HG03457 (cell line): Measurements from ENCODE around the gene PTPRJ.
"Not testable (repeated sequence)": the region's sequence is repeated elsewhere in the genome, so short reads cannot be mapped to it uniquely, and the experiment has no call there.

Experiments
- ATAC-seq: cut with Tn5 transposase; IDR thresholded peaks from one replicate; pipeline ENCODE4 v1.9.1; 2021; ENCODE audit warnings: moderate number of reproducible peaks; ENCODE audit not compliant: unreplicated experiment

PTPRJ gene

DNA sequence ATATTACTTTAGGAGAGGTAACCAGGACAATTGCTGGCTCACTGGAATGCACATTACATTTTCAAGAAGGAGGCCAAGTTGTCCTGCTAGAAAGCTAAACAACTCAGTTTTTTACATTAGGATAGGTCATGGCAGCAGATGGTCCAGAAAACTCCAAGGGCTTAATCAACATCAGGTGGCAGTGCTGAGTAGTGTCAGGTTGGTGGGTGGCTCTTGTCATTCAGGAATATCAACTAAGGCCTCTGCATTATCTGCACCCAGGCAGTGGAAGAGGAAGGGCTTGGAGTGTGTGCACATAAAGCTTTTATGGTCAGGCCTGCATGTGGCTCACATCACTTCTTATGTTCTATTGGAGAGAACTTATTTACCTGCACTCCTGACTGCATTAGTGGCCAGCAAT is 204.1 kb downstream of the PTPRJ start:
- ATAC-seq = no peak

DNA sequence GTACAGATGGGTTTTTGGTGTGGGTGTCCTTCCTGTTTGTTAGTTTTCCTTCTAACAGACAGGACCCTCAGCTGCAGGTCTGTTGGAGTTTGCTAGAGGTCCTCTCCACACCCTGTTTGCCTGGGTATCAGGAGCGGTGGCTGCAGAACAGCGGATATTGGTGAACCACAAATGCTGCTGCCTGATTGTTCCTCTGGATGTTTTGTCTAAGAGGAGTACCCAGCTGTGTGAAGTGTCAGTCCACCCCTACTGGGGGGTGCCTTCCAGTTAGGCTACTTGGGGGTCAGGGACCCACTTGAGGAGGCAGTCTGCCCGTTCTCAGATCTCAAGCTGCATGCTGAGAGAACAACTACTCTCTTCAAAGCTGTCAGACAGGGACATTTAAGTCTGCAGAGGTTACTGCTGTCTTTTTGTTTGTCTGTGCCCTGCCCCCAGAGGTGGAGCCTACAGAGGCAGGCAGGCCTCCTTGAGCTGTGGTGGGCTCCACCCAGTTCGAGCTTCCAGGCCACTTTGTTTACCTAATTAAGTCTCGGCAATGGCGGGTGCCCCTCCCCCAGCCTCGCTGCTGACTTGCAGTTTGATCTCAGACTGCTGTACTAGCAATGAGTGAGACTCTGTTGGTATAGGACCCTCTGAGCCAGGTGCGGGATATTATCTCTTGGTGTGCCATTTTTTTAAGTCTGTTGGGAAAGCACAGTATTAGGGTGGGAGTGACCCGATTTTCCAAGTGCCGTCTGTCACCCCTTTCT is 210.7 kb downstream of the PTPRJ start:
- not testable (repeated sequence) for ATAC-seq

DNA sequence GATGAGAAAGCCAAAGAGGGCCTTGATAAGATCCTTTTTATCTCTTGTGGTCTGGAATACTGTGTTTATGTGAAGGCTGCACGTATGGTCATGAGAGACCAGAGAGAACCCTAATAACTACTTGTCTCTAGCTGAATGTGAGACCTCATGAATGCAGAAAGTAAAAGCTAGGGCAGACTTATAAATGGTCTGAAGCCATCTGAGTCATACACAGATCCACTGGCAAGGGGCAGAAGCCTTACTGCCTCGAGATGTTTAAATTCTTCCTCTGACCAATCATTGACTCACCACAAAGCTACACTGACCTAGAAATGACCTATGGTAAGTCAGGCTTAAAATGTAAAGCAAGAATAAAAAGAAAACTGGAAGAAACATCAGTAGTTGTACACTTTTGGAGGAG is 213.5 kb downstream of the PTPRJ start:
- no peak for ATAC-seq

DNA sequence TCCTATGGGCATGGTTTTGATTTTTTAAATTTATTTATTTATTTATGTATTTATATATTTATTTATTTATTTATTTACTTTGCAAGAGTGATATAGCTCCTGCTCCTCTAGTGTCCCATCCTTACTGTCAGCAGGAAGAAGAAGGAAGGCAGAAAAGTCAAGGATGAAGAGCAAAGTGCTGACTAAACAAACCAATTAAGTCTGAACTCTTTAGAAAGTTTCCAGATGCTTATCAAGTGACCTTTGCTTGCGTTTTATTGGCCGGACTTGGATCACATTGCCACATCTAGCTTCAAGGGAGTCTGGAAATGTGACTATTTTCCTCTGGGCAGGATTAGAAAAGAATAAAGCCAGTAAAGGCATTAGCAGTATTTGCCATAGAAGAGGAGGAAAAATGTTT is 227.5 kb downstream of the PTPRJ start:
- ATAC-seq = no peak

DNA sequence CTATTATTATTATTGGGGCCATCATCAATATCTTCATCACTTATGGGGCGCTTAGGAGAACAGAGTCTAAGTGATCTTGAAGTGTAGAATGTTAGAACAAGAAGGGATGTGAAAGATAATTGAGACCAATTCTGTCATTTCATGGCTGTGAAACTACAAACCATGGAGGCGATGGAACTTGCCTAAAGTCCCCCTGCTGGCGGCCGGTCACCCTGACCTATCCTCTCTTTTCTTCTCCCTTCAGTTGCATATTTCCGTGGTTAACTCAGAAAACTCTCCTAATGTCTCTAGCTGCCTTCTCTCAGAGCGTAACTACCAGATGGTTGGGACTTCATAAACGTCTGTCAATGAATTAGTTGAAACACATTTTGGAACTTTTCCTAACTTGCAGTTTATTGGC is 229.7 kb downstream of the PTPRJ start:
- ATAC-seq = no peak

DNA sequence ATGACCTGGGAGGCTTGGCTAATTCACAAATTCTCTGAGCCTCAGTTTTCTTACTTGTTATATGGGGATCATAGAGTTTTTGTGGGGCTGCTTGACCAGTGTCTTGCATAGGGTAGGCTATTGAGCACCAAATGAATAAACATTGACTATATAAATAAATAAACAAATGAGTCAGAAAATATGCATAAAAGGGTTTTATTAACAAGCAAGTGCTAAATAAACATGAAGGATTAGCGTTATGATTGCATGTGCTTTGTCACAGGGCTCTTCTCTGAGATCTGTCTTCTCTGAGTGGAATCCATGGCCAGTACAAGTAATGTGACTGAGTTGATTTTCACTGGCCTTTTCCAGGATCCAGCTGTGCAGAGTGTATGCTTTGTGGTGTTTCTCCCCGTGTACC is 236.2 kb downstream of the PTPRJ start, which contains the start of gene OR4B1:
Gene OR4B1 (plus strand): TSS at position 301 of the 400 bp plus-strand sequence. CDS start 0 bp downstream, at position 301.
- no peak for ATAC-seq
